Heart left ventricle (tissue), 16 donors: ENCODE results near the gene ECD. TPM values are rescaled to one million over a fixed set of nuclear protein-coding genes. Genes with fewer than 3 reads are reported as not detected.

Source experiments
- ATAC-seq, 4 donors: fragments of 200-7000 bp; cut with Tn5 transposase; one replicate each; pipeline ENCODE4 v1.9.1; 2020 to 2022; ENCODE audit warnings: moderate library complexity in 4 of 4, mild to moderate bottlenecking in 3 of 4, moderate number of reproducible peaks in 1 of 4
- DNase-seq, 5 donors: peaks; one replicate each; pipeline ENCODE4 v3.0.0-alpha.2; 2020
- H3K27ac ChIP-seq, 12 donors: fragments of 200-600 bp; sonication (generic) in 4 of 12; one replicate each; pipeline versions ENCODE4 v1.5.0 to v1.8.0; 2016 to 2022; ENCODE audit warnings: mild to moderate bottlenecking in 2 of 12
- H3K27me3 ChIP-seq, 9 donors: fragments of 200-600 bp; sonication (generic) in 2 of 9; one replicate each; pipeline versions ENCODE4 v1.5.1 to v1.8.0; 2016 to 2022; ENCODE audit warnings: mild to moderate bottlenecking in 3 of 9
- H3K36me3 ChIP-seq, 9 donors: fragments of 200-600 bp; sonication (generic) in 2 of 9; one replicate each; pipeline versions ENCODE4 v1.5.0 to v1.8.0; 2018 to 2022; ENCODE audit warnings: mild to moderate bottlenecking in 2 of 9
- H3K4me1 ChIP-seq, 12 donors: fragments of 200-600 bp; sonication (generic) in 4 of 12; one replicate each; pipeline versions ENCODE4 v1.5.0 to v1.8.0; 2016 to 2022; ENCODE audit warnings: mild to moderate bottlenecking in 3 of 12
- H3K4me3 ChIP-seq, 12 donors: fragments of 200-600 bp; sonication (generic) in 4 of 12; one replicate each; pipeline versions ENCODE4 v1.5.0 to v1.8.0; 2017 to 2022; ENCODE audit warnings: mild to moderate bottlenecking in 9 of 12, moderate library complexity in 4 of 12
- H3K9me3 ChIP-seq, 12 donors: fragments of 200-600 bp; sonication (generic) in 4 of 12; one replicate each; pipeline versions ENCODE4 v1.5.0 to v1.8.0; 2016 to 2022; ENCODE audit warnings: mild to moderate bottlenecking in 1 of 12
- POLR2A ChIP-seq, 2 donors: fragments of 450-650 bp; IDR thresholded peaks; one replicate each; pipeline ENCODE4 v1.6.1; 2017; ENCODE audit warnings: antibody characterized with exemption in 2 of 2, mild to moderate bottlenecking in 2 of 2, moderate library complexity in 2 of 2
- WGBS, 4 donors: extraction: QIAGEN DNeasy Blood & Tissue Kit in 2 of 4; methylation state at CpG; one replicate each; pipeline versions ENCODE4 v1.1.5 to v1.1.7; 2013 to 2018; 5-methylcytosine and 5-hydroxymethylcytosine counted together
- intact Hi-C, 10 donors: fragments of 100-400 bp; cut with DNase I; formaldehyde crosslinking; loops; one replicate each; pipeline versions ENCODE4 v1.11.1 to v1.14.2; 2022
- polyA plus RNA-seq, 2 donors: library from polyadenylated mRNA; stranded (reverse); fragments of 200-250 nt; gene quantifications; one replicate each; pipeline ENCODE4 v1.2.3, GENCODE V29; 2013
- total RNA-seq, 9 donors: library from RNA; depleted of rRNA in 2 of 9; stranded (reverse); fragments of >200 nt in 2 of 9; fragmentation: NEBNext Ultra II Directional in 3 of 9; extraction: Animal tissue kit (Norgen Biotek cat#: 25700) in 3 of 9; gene quantifications; one replicate each; pipeline versions ENCODE4 v1.1.0 to v1.2.4, GENCODE V29; 2016 to 2023
- TF ChIP-seq, protein P1 (sequence below), 12 donors: fragments of 200-600 bp; sonication (generic) in 4 of 12; IDR thresholded peaks; one replicate each; pipeline versions ENCODE4 v1.5.0 to v1.8.0; 2018 to 2022; ENCODE audit warnings: antibody characterized with exemption in 12 of 12, mild to moderate bottlenecking in 5 of 12
- donor health status: ischemic (EF 13 %, LVEDD 7.1; RV severe dilation, severe dysfunction).
- donor health status: healthy with polysubstance abuse.
- donor health status: DM: no; HTN: yes; CAD: no.
- donor health status: DM: no; HTN: no; CAD: no.
- donor health status: ischemic (EF 25% LVEDD 6.9; RV normal size, moderate dysfunction).
- donor health status: ischemic (EF 25% LVEDD 5.7; RV mildly dilated, moderate dysfunction).
- donor health status: healthy.
- donor health status: DM: yes; HTN: yes; CAD: no.
- donor health status: ischemic (EF 35%, LVEDD 5.7; RV mildly dilated, moderate dysfunction).
- donor health status: nonischemic (EF 11% LVEDD 7.7; RV severe dilation, severe dysfunction).
- donor health status: DM: yes; HTN: yes; CAD: no.
- donor health status: PGD.
- donor health status: ischemic (EF 29% LVEDD 5.4; RV normal size, mild dysfunction).
- donor health status: nonischemic (EF 23%, LVEDD 6.1; RV moderate dilation, normal function).

Gene ECD
- total and polyA plus RNA-seq, 11 donors = 7.5 to 21.9 (median 17.9) TPM

DNA sequence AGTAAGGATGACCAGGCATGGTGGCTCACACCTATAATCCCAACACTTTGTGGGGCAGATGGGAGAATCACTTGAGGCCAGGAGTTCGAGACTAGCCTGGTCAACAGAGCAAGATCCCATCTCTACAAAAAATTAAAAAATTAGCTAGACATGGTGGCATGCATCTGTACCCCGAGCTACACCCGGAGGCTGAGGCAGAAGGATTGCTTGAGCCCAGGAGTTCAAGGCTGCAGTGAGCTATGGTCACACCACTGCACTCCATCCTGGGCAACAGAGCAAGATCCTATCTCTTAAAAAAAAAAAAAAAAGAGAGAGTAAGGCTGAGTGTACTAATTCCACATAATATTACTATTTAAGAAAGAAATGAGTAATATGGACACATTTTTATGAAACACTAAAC is 75.0 kb downstream of the ECD start:
- Histone ChIP-seq H3K27ac (peak overlapping the region in 9 of 12 donors; percentile 7 to 98 (median 62)), H3K4me3 (no peak overlapping the region), H3K27me3 (no peaks in the 10 kb centered on the region), H3K36me3 (no peaks in the 10 kb centered on the region), H3K9me3 (no peaks in the 10 kb centered on the region), H3K4me1 (peaks cover 0 to 67% (median 27%) of the 10 kb centered on the region in 12 donors)
- 92 to 97% (median 97%) methylated on average over 3 of the region's 3 CpGs for WGBS, 4 donors
- DNase-seq (no peak), ATAC-seq (no peak)
- no peak for TF ChIP-seq POLR2A (IDR thresholded peaks at IDR 0.05)
- TF ChIP-seq, protein P1, sequence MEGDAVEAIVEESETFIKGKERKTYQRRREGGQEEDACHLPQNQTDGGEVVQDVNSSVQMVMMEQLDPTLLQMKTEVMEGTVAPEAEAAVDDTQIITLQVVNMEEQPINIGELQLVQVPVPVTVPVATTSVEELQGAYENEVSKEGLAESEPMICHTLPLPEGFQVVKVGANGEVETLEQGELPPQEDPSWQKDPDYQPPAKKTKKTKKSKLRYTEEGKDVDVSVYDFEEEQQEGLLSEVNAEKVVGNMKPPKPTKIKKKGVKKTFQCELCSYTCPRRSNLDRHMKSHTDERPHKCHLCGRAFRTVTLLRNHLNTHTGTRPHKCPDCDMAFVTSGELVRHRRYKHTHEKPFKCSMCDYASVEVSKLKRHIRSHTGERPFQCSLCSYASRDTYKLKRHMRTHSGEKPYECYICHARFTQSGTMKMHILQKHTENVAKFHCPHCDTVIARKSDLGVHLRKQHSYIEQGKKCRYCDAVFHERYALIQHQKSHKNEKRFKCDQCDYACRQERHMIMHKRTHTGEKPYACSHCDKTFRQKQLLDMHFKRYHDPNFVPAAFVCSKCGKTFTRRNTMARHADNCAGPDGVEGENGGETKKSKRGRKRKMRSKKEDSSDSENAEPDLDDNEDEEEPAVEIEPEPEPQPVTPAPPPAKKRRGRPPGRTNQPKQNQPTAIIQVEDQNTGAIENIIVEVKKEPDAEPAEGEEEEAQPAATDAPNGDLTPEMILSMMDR (IDR thresholded peaks at IDR 0.05) = no peak
- intact Hi-C loops = loop anchor here in 3 of 10 donors (10.0 kb wide), 2 partner anchors 72 to 738 kb away; partner anchors contain the start of genes ECD (in 2 of the 3), FAM149B1 (in 2 of the 3) and DNAJB12 (in 1 of the 3)

DNA sequence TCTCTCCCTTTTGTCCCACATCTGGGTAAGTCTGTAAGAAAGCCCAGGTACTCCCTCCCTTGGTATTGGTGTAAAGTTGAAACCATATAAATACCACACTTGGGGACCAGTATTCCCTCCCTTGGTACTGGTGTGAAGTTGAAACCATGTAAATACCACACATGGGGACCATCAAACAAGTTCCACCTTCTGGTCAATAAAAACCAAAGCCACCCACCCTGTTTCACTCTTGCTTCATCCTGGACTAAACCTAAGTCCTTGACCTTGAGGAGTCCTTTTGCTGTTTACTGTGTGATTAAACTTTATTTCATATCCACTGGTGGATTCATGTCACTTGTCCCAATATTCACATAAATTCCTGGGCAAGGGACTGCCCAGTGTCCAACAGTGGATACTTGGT is 79.5 kb downstream of the ECD start:
- TF ChIP-seq POLR2A (IDR thresholded peaks at IDR 0.05) = no peak
- TF ChIP-seq, protein P1 (IDR thresholded peaks at IDR 0.05) = no peak
- DNase-seq (no peak), ATAC-seq (no peak)
- no peaks in the 10 kb centered on the region for H3K36me3 ChIP-seq
- H3K9me3 ChIP-seq = no peaks in the 10 kb centered on the region
- H3K27ac ChIP-seq = peak overlapping the region in 7 of 12 donors; percentile 6 to 75 (median 23)
- peaks cover 0 to 67% (median 24%) of the 10 kb centered on the region in 12 donors for H3K4me1 ChIP-seq
- no peak overlapping the region for H3K4me3 ChIP-seq
- intact Hi-C loops = no loop called here
- H3K27me3 ChIP-seq = no peaks in the 10 kb centered on the region

DNA sequence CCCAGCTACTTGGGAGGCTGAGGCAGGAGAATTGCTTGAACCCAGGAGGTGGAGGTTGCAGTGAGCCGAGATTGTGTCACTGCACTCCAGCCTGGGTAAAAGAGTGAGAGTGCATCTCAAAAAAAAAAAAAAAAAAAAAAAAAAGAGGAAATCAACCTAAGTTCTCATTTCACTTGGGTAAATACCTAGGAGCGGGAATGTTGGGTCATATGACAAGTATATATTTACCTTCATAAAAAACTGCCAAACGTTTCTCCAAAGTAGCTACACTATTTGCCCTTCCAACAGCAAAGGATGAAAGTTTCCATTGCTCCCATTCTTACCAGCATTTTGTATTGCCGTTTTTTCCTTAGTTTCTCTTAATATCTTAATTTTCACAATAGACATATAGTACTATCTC is 81.0 kb downstream of the ECD start:
- intact Hi-C loops = no loop called here
- TF ChIP-seq, protein P1 (IDR thresholded peaks at IDR 0.05) = no peak
- no peak for TF ChIP-seq POLR2A (IDR thresholded peaks at IDR 0.05)
- no peak overlapping the region for H3K27ac ChIP-seq

DNA sequence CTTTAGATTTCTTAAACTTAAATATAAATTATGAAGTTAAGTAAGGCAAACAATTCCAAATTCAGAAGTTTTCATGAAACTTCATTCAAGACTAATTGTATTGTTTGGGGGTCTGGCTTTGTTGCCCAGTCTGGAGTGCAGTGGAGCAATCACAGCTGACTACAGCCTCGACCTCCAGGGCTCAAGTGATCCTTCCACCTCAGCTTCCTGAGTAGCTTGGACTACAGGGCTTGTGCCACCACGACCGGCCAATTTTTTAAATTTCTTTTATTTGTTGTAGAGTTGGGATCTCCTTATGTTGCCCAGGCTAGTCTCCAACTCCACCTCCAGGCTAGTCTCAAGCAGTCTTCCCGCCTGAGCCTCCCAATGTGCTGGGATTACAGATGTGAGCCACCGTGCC is 83.6 kb downstream of the ECD start:
- Histone ChIP-seq H3K4me3 (no peak overlapping the region), H3K36me3 (peaks cover 0 to 4% (median 0%) of the 10 kb centered on the region in 9 donors), H3K9me3 (no peaks in the 10 kb centered on the region), H3K27ac (no peak overlapping the region), H3K27me3 (no peaks in the 10 kb centered on the region), H3K4me1 (peaks cover 0 to 64% (median 25%) of the 10 kb centered on the region in 12 donors)
- no peak for ATAC-seq
- intact Hi-C loops = loop anchor here in 1 of 10 donors (5.0 kb wide), 1 partner anchor 33 kb away; no protein-coding TSS in a partner anchor
- WGBS, 4 donors = 81 to 90% (median 86%) methylated on average over 5 of the region's 5 CpGs
- DNase-seq = no peak
- TF ChIP-seq, protein P1 (IDR thresholded peaks at IDR 0.05) = no peak
- TF ChIP-seq POLR2A (IDR thresholded peaks at IDR 0.05) = no peak

More for the DNA sequence above, 81.0 kb downstream of the ECD start:
- Histone ChIP-seq H3K4me3 (no peak overlapping the region), H3K27me3 (no peaks in the 10 kb centered on the region), H3K4me1 (peaks cover 0 to 65% (median 28%) of the 10 kb centered on the region in 12 donors), H3K9me3 (no peaks in the 10 kb centered on the region), H3K36me3 (no peaks in the 10 kb centered on the region)
- WGBS, 4 donors = 70 to 78% (median 77%) methylated on average over 4 of the region's 4 CpGs
- ATAC-seq (no peak), DNase-seq (no peak)

Other genes with a start within 250 kb of the ECD start
- gene PLA2G12B, start 213.2 kb downstream of the ECD start, total RNA-seq = under 1 TPM in 4 of 9 donors, not detected in 5; 0.19 to 0.56 (median 0.28) TPM
- gene PLA2G12B, start 213.2 kb downstream of the ECD start, polyA plus RNA-seq = under 1 TPM in 1 of 2 donors, not detected in 1; 0.23 TPM
- gene P4HA1, start 71.1 kb downstream of the ECD start, total RNA-seq = 10 to 100 TPM; 44.5 to 71.7 (median 54.2) TPM
- 10 to 100 TPM; 18.0 to 33.6 TPM for gene P4HA1, start 71.1 kb downstream of the ECD start, polyA plus RNA-seq
- gene NUDT13, start 57.6 kb downstream of the ECD start, total RNA-seq = 1 to 10 TPM; 2.1 to 5.7 (median 3.2) TPM
- gene NUDT13, start 57.6 kb downstream of the ECD start, polyA plus RNA-seq = 1 to 10 TPM; 1.8 to 5.8 TPM
- gene FAM149B1, start 111 bp upstream of the ECD start, total RNA-seq = 10 to 100 TPM in 8 of 9 donors, 1 to 10 TPM in 1; 9.9 to 21.8 (median 17.8) TPM
- gene FAM149B1, start 111 bp upstream of the ECD start, polyA plus RNA-seq = 10 to 100 TPM in 1 of 2 donors, 1 to 10 TPM in 1; 7.8 to 18.2 TPM
- gene DNAJC9, start 79.2 kb upstream of the ECD start, total RNA-seq = 10 to 100 TPM in 1 of 9 donors, 1 to 10 TPM in 8; 6.5 to 11.6 (median 6.8) TPM
- gene DNAJC9, start 79.2 kb upstream of the ECD start, polyA plus RNA-seq = 1 to 10 TPM; 5.8 to 8.7 TPM
- gene MRPS16, start 84.6 kb upstream of the ECD start, total RNA-seq = 100 to 1,000 TPM in 6 of 9 donors, 10 to 100 TPM in 3; 56.5 to 112 (median 101) TPM
- 10 to 100 TPM; 80.5 to 85.8 TPM for gene MRPS16, start 84.6 kb upstream of the ECD start, polyA plus RNA-seq
- 1 to 10 TPM in 6 of 9 donors, under 1 TPM in 3; 0.82 to 2.0 (median 1.6) TPM for gene CFAP70, start 190.9 kb upstream of the ECD start, total RNA-seq
- 1 to 10 TPM in 1 of 2 donors, under 1 TPM in 1; 0.22 to 1.4 TPM for gene CFAP70, start 190.9 kb upstream of the ECD start, polyA plus RNA-seq
- gene ANXA7, start 246.1 kb upstream of the ECD start, total RNA-seq = 100 to 1,000 TPM; 100 to 170 (median 126) TPM
- gene ANXA7, start 246.1 kb upstream of the ECD start, polyA plus RNA-seq = 10 to 100 TPM; 46.4 to 84.9 TPM